Germinal center (tissue), 1 donor: ENCODE data around the gene RPS14.
"Not testable (repeated sequence)": the region's sequence is repeated elsewhere in the genome, so short reads cannot be mapped to it uniquely, and the experiment has no call there.

Experiments
- DNase-seq: peaks from one replicate; pipeline ENCODE4 v3.0.0; 2012; ENCODE audit warnings: mixed read lengths, low spot score

Gene RPS14

GRCh38 chr5:150479416-150479815 is 29.9 kb upstream of the RPS14 start:
- no peak for DNase-seq

GRCh38 chr5:150476568-150476967 is 27.0 kb upstream of the RPS14 start:
- not testable (repeated sequence) for DNase-seq

DNA sequence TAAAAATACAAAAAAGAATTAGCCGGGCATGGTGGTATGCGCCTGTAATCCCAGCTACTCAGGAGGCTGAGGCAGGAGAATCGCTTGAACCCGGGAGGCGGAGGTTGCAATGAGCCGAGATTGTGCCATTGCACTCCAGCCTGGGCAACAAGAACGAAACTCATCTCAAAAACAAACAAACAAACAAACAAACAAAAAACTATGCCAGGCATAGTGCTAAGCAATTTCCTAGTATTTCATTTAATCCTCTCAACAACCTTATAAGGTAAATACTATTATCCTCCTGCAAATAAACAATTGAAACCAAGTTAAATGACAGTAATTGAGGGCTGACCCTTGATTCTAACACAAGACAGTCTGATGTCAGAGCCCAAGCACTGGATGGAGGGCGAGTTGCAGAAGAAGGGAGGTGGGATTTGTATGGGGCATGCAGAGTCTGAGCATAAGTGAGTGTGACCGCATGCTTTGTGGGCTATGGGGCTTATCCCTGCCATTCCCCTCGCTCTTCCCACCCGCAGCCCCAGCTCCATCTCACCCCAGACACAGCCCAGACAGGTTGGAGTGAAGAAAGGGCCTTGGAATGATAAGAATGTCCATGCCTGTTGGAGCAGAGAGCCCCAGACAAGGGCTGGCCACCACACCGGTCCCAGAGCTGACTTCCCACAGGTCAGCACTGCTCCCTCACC is 24.3 kb upstream of the RPS14 start:
- no peak for DNase-seq

GRCh38 chr5:150469718-150470469 is 20.4 kb upstream of the RPS14 start:
- no peak for DNase-seq

GRCh38 chr5:150468206-150468605 is 18.7 kb upstream of the RPS14 start:
- no peak for DNase-seq

GRCh38 chr5:150465927-150466326 is 16.4 kb upstream of the RPS14 start:
- DNase-seq: no peak

DNA sequence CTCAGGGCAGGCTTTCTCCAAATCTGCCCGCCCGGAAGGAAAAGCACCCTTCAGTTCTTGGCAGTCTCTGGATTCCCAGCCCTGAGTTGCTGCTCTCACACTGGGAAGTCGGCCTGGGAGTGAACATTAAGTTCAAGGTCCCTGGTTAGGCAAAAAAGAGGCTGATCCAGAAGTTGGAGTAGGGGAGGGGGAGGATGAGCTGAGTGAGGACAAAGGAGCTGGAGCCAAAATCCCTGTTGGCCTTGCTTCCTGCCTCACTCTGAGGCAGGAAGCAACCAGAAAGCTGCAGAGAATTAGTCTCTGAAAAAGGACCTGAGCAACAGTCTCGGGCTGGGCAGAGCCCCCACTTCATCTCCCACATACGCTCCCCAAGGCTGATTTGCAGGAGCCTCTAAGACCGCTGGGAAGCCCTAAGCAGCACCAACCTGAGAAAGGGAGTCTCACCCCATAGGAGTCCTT is 15.0 kb upstream of the RPS14 start:
- DNase-seq: no peak

GRCh38 chr5:150461231-150461630 is 11.7 kb upstream of the RPS14 start:
- peak; percentile 85 for DNase-seq

DNA sequence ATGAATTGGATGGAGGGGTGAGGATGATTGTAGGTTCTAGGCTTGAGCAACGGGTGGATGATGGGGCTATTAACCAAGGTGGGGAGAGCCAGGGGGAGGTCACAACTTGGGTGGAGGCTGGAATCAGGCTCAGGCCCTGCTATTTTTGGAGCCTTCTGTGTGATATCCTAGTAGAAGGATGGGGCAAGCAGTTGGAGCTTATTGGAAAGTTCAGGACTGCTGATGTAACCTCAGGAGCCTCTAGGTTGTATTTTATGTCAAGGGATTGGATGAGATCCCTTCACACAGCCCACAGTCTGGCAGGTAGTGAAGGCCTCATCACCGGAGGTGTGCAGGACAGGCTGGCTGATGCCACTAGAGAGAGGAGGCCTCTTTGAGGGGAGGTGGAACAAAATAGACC is 11.2 kb upstream of the RPS14 start:
- DNase-seq: no peak

GRCh38 chr5:150458802-150459557 is 9.4 kb upstream of the RPS14 start:
- DNase-seq: peak; percentile 86

DNA sequence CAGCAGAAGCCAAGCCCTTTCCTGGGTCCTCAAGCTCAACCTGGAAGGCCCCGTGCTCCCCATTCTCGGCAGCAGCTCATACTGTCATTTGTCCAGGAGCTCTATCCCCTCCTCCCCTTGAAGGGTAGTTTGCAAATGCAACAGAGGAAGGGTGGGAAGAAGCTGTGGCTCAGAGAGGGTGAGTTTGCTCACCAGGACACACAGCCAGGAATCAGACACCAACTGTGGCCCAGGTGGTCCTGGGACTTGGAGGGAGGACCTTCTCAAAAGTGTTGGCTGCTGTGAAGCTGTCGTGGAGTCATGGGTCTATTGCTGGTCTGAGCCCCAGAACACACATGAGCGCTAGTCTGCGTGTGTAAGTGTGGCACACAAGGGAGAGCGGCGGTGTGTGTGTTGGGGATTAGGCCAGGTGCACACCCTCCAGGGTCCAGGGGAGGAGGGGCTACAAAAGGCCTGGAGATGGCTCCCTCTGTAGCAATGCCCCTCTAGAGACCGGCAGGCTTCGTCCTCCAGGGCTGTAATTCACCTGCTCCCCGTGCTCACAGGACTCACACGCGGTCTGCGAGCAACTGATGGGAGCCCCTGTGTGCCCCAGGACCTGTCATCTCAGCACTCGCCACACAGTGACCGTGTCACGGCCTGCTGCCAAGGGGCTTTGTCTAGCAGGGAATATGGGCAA is 8.2 kb upstream of the RPS14 start:
- no peak for DNase-seq

GRCh38 chr5:150457121-150457520 is 7.6 kb upstream of the RPS14 start:
- DNase-seq: no peak

- no peak for DNase-seq
These were observed 5.1 kb upstream of the RPS14 start for GRCh38 chr5:150454492-150455229.

DNA sequence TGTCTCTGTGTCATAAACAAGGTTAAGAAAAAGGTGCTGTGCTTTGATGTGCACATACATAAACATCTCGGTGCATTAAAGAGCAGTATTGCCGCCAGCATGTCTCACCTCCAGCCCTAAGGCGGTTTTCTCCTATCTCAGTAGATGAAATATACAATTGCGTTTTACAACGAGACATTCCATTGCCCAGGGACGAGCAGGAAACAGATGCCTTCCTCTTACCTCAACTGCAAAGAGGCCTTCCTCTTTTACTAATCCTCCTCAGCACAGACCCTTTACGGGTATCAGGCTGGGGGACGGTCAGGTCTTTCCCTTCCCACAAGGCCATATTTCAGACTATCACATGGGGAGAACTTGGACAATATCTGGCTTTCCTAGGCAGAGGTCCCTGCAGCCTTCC is 4.5 kb upstream of the RPS14 start:
- not testable (repeated sequence) for DNase-seq

DNA sequence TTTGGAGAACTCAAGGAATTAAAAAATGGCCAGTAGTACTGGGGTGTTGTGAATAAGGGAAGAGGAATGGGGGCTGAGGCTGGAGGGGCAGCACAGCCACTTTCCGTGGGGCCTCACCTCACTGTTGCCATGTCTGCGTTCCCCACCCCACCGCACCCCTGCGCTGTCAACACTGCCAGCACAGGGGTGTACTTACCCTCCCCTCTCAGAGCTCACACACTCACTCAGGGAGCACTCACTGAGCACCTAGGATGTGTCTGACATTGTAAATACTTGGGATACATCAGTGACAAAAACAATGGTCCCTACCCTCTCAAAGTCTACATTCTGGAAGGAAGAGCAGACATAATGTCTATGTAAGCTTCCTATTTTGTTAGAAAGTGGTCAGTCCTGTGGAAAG is 3.4 kb upstream of the RPS14 start:
- no peak for DNase-seq

DNA sequence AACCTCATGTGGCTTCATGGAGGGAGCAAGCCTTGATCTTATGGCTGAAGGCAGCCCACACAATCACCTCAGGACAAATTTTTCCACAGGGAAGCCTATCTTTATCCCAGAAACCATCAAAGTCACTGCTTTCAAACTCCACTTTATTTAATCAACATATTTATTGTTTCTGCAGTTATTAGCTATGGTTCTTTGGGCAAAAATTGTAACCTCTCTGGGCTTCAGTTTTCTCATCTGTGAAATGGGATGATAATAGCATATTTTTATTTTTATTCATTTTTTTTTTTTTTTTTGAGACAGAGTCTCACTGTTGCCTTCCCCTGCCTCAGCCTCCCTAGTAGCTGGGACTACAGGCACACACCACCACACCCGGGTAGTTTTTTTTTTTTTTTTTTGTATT is 2.1 kb upstream of the RPS14 start:
- no peak for DNase-seq

DNA sequence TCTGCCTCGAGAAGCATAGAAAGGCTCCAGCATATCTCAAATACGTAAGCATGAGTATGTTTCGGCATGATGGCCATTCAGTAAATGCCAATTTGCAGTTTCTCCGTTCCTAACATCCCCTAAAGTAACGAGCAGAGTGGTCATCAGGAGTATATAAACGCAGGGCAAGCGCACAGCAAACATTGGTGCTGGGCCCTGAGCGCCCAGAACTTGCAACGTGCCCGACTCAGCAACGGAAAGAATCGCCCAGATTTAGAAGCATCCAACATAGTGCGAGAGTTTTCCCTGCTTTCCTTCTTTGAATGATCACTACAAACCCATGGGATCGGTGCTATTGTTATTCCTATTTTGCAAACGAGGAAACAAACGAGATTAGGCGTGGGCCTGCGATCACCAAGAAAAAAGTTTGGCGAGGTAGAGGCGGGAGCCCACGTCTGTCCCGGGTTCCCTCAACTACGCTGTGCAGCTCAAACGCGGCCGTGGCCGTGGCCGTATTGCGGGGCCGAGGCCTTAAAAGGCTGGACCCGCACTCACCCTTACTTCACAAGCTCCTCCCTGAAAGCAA is 505 bp downstream of the RPS14 start:
- no peak for DNase-seq

DNA sequence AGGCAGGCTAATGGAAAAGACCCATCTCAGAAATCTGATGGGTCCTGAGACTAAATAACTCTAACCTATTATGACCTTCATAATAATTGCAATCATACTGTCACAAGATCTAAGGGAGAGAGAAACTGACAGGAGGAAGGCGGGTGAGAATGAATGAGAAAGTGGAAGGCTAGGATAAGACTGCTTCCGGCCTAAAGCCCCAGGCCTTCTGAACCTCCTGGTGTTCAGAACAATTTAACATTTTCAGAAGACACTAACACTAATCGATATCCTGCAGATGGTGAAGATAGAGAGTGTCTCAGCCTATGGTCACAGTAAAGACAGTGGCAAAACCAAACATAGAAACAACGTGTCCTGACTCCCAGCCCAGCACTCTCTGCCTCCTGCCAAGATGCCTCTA is 1.2 kb downstream of the RPS14 start:
- no peak for DNase-seq

DNA sequence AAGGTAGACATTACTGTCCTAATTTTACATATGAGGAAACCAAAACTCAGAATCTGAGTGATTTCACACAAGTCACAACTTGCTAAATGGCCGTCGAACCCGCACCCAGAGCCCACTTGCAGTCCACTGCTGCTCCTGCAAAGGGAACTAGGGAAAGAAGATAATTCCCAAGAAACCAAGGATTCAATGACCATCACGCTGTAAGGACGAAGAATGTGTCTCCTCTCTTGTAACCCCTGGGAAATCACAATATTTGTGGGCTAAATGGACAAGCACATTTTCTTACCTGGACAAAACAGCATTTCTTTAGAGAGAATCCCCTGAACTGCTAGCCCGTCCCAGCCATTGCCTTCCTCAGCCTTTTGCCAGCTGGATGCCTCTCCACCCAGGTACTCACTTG is 2.4 kb downstream of the RPS14 start:
- no peak for DNase-seq

- DNase-seq: no peak
These were observed 3.0 kb downstream of the RPS14 start for GRCh38 chr5:150446583-150446982.

DNA sequence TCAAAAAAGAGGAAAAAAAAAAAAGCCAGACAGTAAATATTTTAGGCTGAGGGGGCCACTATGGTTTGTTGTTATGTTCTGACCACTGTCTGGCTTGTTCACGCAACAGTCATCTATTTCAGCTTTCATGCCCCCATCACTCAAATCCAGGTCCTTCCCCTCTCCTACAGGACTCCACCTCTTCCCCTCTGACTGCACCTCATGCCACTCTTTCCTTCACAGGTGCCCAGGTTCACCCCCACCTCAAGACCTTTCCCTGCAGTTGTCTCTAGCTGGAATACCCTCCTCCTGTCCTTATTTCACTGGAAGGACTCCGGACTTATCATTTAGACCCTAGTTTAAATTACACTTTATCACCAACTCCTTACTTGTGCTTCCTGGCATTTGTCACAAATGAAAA is 3.5 kb downstream of the RPS14 start:
- DNase-seq: no peak
